ENCODE data around the gene EDN1. TPM values are rescaled to one million over a fixed set of nuclear protein-coding genes. Genes with fewer than 3 reads are reported as not detected.

The EDN1 gene
- total and polyA plus RNA-seq, 9 of the 15 experiments (the other 6 are each of a cell fraction or from before 2014, with no cell fraction given) = 0.03 to 0.06 TPM; not detected in 7

DNA sequence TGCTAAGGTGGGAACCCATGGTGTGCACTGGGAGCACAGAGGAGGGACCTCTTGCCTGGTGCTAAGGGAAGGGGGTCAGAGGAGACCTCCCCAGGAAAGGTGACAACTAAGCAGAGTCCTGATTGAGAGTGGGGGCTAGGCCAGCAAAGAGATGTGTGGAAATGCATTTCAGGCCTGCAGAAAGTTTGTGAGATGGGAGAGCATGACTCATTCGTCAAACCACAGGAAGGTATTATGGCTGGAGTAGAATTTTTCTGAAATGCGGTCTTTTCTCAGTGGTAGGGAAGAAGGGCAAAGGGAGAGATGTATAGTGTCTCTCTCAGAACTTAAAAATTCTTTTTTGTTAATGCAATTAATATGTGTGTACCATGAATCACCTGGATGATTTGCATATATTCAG is 23.6 kb upstream of the EDN1 start:
- H4K20me1 ChIP-seq (replicated peaks; ENCODE audit: control insufficient read depth, insufficient read depth, low read length) = no peaks in the 10 kb centered on the region
- no peak overlapping the region for H2AFZ ChIP-seq (ENCODE audit: low read depth, low read length)
- no peak for ATAC-seq
- no TSS peak for BruUV-seq (replicated peaks)
- no peak for FAIRE-seq
- intact Hi-C loops (cut with micrococcal nuclease) (no loop called here), in situ Hi-C loops (cut with MboI) (no loop called here)
- H3K9ac ChIP-seq (ENCODE audit: insufficient read depth in 1 of 2, low read depth in 2 of 2, low read length in 2 of 2) = no peak overlapping the region
- peaks cover 0 to 2% of the 10 kb centered on the region in 2 experiments; a peak in 1 of 5 replicates for H3K27me3 ChIP-seq (ENCODE audit: control insufficient read depth in 2 of 2, insufficient read depth in 2 of 2, low read length in 2 of 2)
- no peak overlapping the region for H3K4me2 ChIP-seq (ENCODE audit: insufficient read depth, low read length)
- ChIA-PET POLR2A (no interaction called here), CTCF (ENCODE audit: low intra/inter-chr PET ratio) (no interaction called here)
- no peaks in the 10 kb centered on the region for H3K36me3 ChIP-seq (ENCODE audit: control insufficient read depth, insufficient read depth, low read length)
- no peak for TF ChIP-seq ARID3A (IDR thresholded peaks at IDR 0.05; ENCODE audit: borderline replicate concordance, low read depth, low read length)
- TF ChIP-seq, protein P1, sequence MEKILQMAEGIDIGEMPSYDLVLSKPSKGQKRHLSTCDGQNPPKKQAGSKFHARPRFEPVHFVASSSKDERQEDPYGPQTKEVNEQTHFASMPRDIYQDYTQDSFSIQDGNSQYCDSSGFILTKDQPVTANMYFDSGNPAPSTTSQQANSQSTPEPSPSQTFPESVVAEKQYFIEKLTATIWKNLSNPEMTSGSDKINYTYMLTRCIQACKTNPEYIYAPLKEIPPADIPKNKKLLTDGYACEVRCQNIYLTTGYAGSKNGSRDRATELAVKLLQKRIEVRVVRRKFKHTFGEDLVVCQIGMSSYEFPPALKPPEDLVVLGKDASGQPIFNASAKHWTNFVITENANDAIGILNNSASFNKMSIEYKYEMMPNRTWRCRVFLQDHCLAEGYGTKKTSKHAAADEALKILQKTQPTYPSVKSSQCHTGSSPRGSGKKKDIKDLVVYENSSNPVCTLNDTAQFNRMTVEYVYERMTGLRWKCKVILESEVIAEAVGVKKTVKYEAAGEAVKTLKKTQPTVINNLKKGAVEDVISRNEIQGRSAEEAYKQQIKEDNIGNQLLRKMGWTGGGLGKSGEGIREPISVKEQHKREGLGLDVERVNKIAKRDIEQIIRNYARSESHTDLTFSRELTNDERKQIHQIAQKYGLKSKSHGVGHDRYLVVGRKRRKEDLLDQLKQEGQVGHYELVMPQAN (IDR thresholded peaks at IDR 0.05; ENCODE audit: borderline replicate concordance) = no peak
- TF ChIP-seq HOXB6 (CRISPR knock-in tag; IDR thresholded peaks at IDR 0.05; ENCODE audit: borderline replicate concordance) = no peak
- TF ChIP-seq RFX7 (CRISPR knock-in tag; IDR thresholded peaks at IDR 0.05) = no peak
- TF ChIP-seq ZNF23 (CRISPR knock-in tag; IDR thresholded peaks at IDR 0.05) = no peak
- TF ChIP-seq, protein P2, sequence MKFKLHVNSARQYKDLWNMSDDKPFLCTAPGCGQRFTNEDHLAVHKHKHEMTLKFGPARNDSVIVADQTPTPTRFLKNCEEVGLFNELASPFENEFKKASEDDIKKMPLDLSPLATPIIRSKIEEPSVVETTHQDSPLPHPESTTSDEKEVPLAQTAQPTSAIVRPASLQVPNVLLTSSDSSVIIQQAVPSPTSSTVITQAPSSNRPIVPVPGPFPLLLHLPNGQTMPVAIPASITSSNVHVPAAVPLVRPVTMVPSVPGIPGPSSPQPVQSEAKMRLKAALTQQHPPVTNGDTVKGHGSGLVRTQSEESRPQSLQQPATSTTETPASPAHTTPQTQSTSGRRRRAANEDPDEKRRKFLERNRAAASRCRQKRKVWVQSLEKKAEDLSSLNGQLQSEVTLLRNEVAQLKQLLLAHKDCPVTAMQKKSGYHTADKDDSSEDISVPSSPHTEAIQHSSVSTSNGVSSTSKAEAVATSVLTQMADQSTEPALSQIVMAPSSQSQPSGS (CRISPR knock-in tag; IDR thresholded peaks at IDR 0.05) = no peak
- no peak for TF ChIP-seq ZSCAN32 (CRISPR knock-in tag; IDR thresholded peaks at IDR 0.05)
- no peak for TF ChIP-seq ZNF551 (CRISPR knock-in tag; IDR thresholded peaks at IDR 0.05)
- H3K9me3 ChIP-seq (replicated peaks; ENCODE audit: control insufficient read depth, insufficient read depth, low read depth, low read length) = no peaks in the 10 kb centered on the region
- H3K27ac ChIP-seq (ENCODE audit: extremely low read depth, low read depth, low read length) = no peak overlapping the region
- H3K9me1 ChIP-seq (ENCODE audit: control insufficient read depth, insufficient read depth, low read length) = no peaks in the 10 kb centered on the region
- H3K4me1 ChIP-seq (replicated peaks in 1 of 2; ENCODE audit: control insufficient read depth in 2 of 2, insufficient read depth in 2 of 2, low read length in 2 of 2) = no peaks in the 10 kb centered on the region
- 0% methylated on average over 2 of the region's 2 CpGs for WGBS (ENCODE audit: insufficient coverage, low coverage, missing lambda C conversion rate)
- no peaks in the 10 kb centered on the region for H3K79me2 ChIP-seq (ENCODE audit: control insufficient read depth, insufficient read depth, low read length)
- DNase-seq (ENCODE audit: extremely low read depth in 1 of 4, low spot score in 3 of 4) = no peak
- H3K4me3 ChIP-seq = no peak overlapping the region
